ENCODE results near the gene LRRC43.

GRCh38 chr12:122228092-122228491, 45.2 kb downstream of the LRRC43 start:
- TF ChIP-seq CTCF (IDR thresholded peaks at IDR 0.05) (no peak), POLR2A (IDR thresholded peaks at IDR 0.05) (no peak)
